ENCODE data around the gene RNU6-1. TPM values are rescaled to one million over a fixed set of nuclear protein-coding genes. Genes with fewer than 3 reads are reported as not detected.

The RNU6-1 gene
- total RNA-seq, 1 experiment from 2014 or later = not detected

- Histone ChIP-seq H3K36me3 (ENCODE audit: insufficient read depth, low read length, poor library complexity, severe bottlenecking) (no peaks in the 10 kb centered on the region), H3K27ac (ENCODE audit: low read depth, low read length, poor library complexity, severe bottlenecking) (no peak overlapping the region), H3K4me3 (ENCODE audit: low read depth, low read length, poor library complexity, severe bottlenecking) (no peak overlapping the region), H3K9me3 (ENCODE audit: low read depth, low read length, poor library complexity, severe bottlenecking) (no peaks in the 10 kb centered on the region), H3K4me1 (ENCODE audit: insufficient read depth, low read length, poor library complexity, severe bottlenecking) (no peaks in the 10 kb centered on the region), H3K27me3 (replicated peaks; ENCODE audit: insufficient read depth, low read depth, low read length, poor library complexity) (no peaks in the 10 kb centered on the region)
- BruUV-seq (replicated peaks) = no TSS peak
- TF ChIP-seq EZH2 (IDR thresholded peaks at IDR 0.05; ENCODE audit: borderline replicate concordance, low read depth, low read length, poor library complexity, severe bottlenecking) (no peak), CTCF (conservative IDR thresholded peaks at IDR 0.05; ENCODE audit: low read depth, low read length) (no peak)
- ChIA-PET POLR2A (ENCODE audit: low non-redundant PET) (no interaction called here), CTCF (no interaction called here)
- DNase-seq (ENCODE audit: low spot score) = no peak
- intact Hi-C loops (cut with micrococcal nuclease; ENCODE audit: unreplicated experiment) = no loop called here
Observed at GRCh38 chr15:67855842-67856241, 16.0 kb upstream of the RNU6-1 start.

GRCh38 chr15:67854358-67854757 lies 14.5 kb upstream of the RNU6-1 start:
- CTCF ChIA-PET = no interaction called here
- POLR2A ChIA-PET (ENCODE audit: low non-redundant PET) = no interaction called here
- intact Hi-C loops (cut with micrococcal nuclease; ENCODE audit: unreplicated experiment) = no loop called here

GRCh38 chr15:67853454-67853853 lies 13.6 kb upstream of the RNU6-1 start:
- BruUV-seq (replicated peaks) = no TSS peak
- ChIA-PET CTCF (no interaction called here), POLR2A (ENCODE audit: low non-redundant PET) (interaction anchor here (0.7 kb wide), 1 partner anchor 11 kb away, joined by 8 read pairs; no protein-coding TSS in a partner anchor)
- no peaks in the 10 kb centered on the region for H3K27me3 ChIP-seq (replicated peaks; ENCODE audit: insufficient read depth, low read depth, low read length, poor library complexity)
- intact Hi-C loops (cut with micrococcal nuclease; ENCODE audit: unreplicated experiment) = no loop called here
- no peak overlapping the region for H3K27ac ChIP-seq (ENCODE audit: low read depth, low read length, poor library complexity, severe bottlenecking)
- no peaks in the 10 kb centered on the region for H3K4me1 ChIP-seq (ENCODE audit: insufficient read depth, low read length, poor library complexity, severe bottlenecking)
- H3K9me3 ChIP-seq (ENCODE audit: low read depth, low read length, poor library complexity, severe bottlenecking) = no peaks in the 10 kb centered on the region
- H3K4me3 ChIP-seq (ENCODE audit: low read depth, low read length, poor library complexity, severe bottlenecking) = no peak overlapping the region
- TF ChIP-seq EZH2 (IDR thresholded peaks at IDR 0.05; ENCODE audit: borderline replicate concordance, low read depth, low read length, poor library complexity, severe bottlenecking) (no peak), CTCF (conservative IDR thresholded peaks at IDR 0.05; ENCODE audit: low read depth, low read length) (no peak)
- no peak for DNase-seq (ENCODE audit: low spot score)
- H3K36me3 ChIP-seq (ENCODE audit: insufficient read depth, low read length, poor library complexity, severe bottlenecking) = no peaks in the 10 kb centered on the region

More at GRCh38 chr15:67854358-67854757, 14.5 kb upstream of the RNU6-1 start:
- H3K36me3 ChIP-seq (ENCODE audit: insufficient read depth, low read length, poor library complexity, severe bottlenecking) = no peaks in the 10 kb centered on the region
- no peak overlapping the region for H3K4me3 ChIP-seq (ENCODE audit: low read depth, low read length, poor library complexity, severe bottlenecking)
- H3K27ac ChIP-seq (ENCODE audit: low read depth, low read length, poor library complexity, severe bottlenecking) = no peak overlapping the region
- DNase-seq (ENCODE audit: low spot score) = no peak
- no peaks in the 10 kb centered on the region for H3K4me1 ChIP-seq (ENCODE audit: insufficient read depth, low read length, poor library complexity, severe bottlenecking)
- TF ChIP-seq EZH2 (IDR thresholded peaks at IDR 0.05; ENCODE audit: borderline replicate concordance, low read depth, low read length, poor library complexity, severe bottlenecking) = no peak
- no peak for TF ChIP-seq CTCF (conservative IDR thresholded peaks at IDR 0.05; ENCODE audit: low read depth, low read length)
- H3K27me3 ChIP-seq (replicated peaks; ENCODE audit: insufficient read depth, low read depth, low read length, poor library complexity) = no peaks in the 10 kb centered on the region
- no peaks in the 10 kb centered on the region for H3K9me3 ChIP-seq (ENCODE audit: low read depth, low read length, poor library complexity, severe bottlenecking)
- BruUV-seq (replicated peaks) = no TSS peak

Data from A673 (cell line).